H1 (cell line): ENCODE measurements around the gene HACD2.

Source experiments
- EP300 ChIP-seq, 2 experiments: IDR thresholded peaks; 1 replicate in 1 of 2; 2 replicates in 1 of 2; pipeline ENCODE4 v1.6.1; 2011 to 2012; ENCODE audit warnings: low read depth in 2 of 2, low read length in 2 of 2, mild to moderate bottlenecking in 2 of 2, borderline replicate concordance in 1 of 2, inconsistent platforms in 1 of 2, moderate library complexity in 1 of 2
- EZH2 ChIP-seq: fragments of 200-600 bp; sonication (generic); IDR thresholded peaks from 2 replicates; pipeline ENCODE4 v1.7.1; 2012; ENCODE audit warnings: low read depth, mild to moderate bottlenecking, moderate library complexity, low read length, inconsistent platforms; ENCODE audit not compliant: severe bottlenecking
- JUN ChIP-seq: IDR thresholded peaks from 2 replicates; pipeline ENCODE4 v1.6.1; 2011; ENCODE audit warnings: low read depth, mild to moderate bottlenecking, improper control_type of control experiment, low read length
- JUND ChIP-seq: IDR thresholded peaks from 2 replicates; pipeline ENCODE4 v1.6.1; 2011; ENCODE audit warnings: mild to moderate bottlenecking, improper control_type of control experiment, low read length
- POLR2A ChIP-seq, 2 experiments: IDR thresholded peaks; 1 replicate in 1 of 2; 2 replicates in 1 of 2; pipeline ENCODE4 v1.6.1; 2011; ENCODE audit warnings: low read depth in 2 of 2, low read length in 2 of 2, mild to moderate bottlenecking in 2 of 2; ENCODE audit errors: control extremely low read depth in 1 of 2
- RAD21 ChIP-seq, 2 experiments: IDR thresholded peaks in 1 of 2; conservative IDR thresholded peaks in 1 of 2; 2 replicates each; pipeline ENCODE4 v1.6.1; 2011; ENCODE audit warnings: low read depth in 2 of 2, low read length in 2 of 2, improper control_type of control experiment in 1 of 2, inconsistent platforms in 1 of 2, mild to moderate bottlenecking in 1 of 2, moderate library complexity in 1 of 2
- RFX5 ChIP-seq: IDR thresholded peaks from 2 replicates; pipeline ENCODE4 v1.6.1; 2011; ENCODE audit warnings: low read depth, low read length, improper control_type of control experiment, borderline replicate concordance
- TEAD4 ChIP-seq: IDR thresholded peaks from 2 replicates; pipeline ENCODE4 v1.6.1; 2012; ENCODE audit warnings: low read depth, low read length, inconsistent platforms, mixed read lengths
- TF ChIP-seq, protein P1 (sequence below), 3 experiments: IDR thresholded peaks; 1 replicate in 2 of 3; 2 replicates in 1 of 3; pipeline versions ENCODE4 v1.5.1 to v1.6.1; 2011; ENCODE audit warnings: low read length in 3 of 3, mild to moderate bottlenecking in 3 of 3, inconsistent platforms in 2 of 3, low read depth in 1 of 3, moderate library complexity in 1 of 3; ENCODE audit not compliant: insufficient read depth in 1 of 3; ENCODE audit errors: control extremely low read depth in 1 of 3

DNA sequence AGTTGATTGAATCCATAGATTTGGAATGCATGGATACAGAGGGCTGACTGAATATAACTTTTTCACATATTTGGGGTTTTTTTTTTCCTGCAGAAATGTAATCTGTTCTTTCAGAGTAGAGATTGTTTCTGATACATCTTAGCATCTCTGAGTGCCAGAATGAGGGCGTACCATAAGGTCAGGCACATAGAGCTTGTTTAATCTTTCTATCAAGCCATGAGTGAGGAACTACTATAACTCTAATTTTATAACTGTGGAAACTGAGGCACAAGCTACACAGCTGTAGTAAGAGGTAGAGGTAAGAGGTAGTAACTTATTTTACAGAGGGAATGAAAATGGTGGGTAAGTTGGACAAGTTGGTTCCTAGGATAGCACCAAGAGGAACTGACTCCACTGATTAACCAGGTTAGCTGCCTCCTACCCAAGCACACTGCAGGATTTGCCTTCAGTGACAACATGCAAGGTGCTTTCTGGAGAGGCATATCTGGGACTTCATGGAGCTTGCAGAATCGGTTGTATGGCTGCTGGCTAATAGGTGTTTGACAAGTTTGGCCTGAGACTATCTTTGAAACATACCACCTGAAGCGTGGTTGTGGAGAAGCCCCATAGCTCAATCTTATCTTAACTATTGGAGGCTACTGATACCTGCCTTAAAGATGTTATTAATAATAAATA is 23.5 kb upstream of the HACD2 start:
- TF ChIP-seq, protein P1, sequence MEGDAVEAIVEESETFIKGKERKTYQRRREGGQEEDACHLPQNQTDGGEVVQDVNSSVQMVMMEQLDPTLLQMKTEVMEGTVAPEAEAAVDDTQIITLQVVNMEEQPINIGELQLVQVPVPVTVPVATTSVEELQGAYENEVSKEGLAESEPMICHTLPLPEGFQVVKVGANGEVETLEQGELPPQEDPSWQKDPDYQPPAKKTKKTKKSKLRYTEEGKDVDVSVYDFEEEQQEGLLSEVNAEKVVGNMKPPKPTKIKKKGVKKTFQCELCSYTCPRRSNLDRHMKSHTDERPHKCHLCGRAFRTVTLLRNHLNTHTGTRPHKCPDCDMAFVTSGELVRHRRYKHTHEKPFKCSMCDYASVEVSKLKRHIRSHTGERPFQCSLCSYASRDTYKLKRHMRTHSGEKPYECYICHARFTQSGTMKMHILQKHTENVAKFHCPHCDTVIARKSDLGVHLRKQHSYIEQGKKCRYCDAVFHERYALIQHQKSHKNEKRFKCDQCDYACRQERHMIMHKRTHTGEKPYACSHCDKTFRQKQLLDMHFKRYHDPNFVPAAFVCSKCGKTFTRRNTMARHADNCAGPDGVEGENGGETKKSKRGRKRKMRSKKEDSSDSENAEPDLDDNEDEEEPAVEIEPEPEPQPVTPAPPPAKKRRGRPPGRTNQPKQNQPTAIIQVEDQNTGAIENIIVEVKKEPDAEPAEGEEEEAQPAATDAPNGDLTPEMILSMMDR (IDR thresholded peaks at IDR 0.05; ENCODE audit: control extremely low read depth in 1 of 3, insufficient read depth in 1 of 3, low read depth in 1 of 3, low read length in 3 of 3), result no peak
- TF ChIP-seq EZH2 (no peak), RAD21 (IDR thresholded peaks at IDR 0.05 in 1 of 2, conservative IDR thresholded peaks at IDR 0.05 in 1 of 2; ENCODE audit: low read depth in 2 of 2, low read length in 2 of 2) (no peak), EP300 (IDR thresholded peaks at IDR 0.05; ENCODE audit: borderline replicate concordance in 1 of 2, low read depth in 2 of 2, low read length in 2 of 2) (no peak), POLR2A (IDR thresholded peaks at IDR 0.05; ENCODE audit: control extremely low read depth in 1 of 2, low read depth in 2 of 2, low read length in 2 of 2) (no peak), JUN (no peak), JUND (no peak), TEAD4 (no peak), RFX5 (no peak)
